Uterus (tissue), 2 donors: ENCODE results near the gene GOLPH3.

Experiments used
- POLR2A ChIP-seq, 2 donors: fragments of 450-650 bp; IDR thresholded peaks; one replicate each; pipeline ENCODE4 v1.6.1; 2016; ENCODE audit warnings: antibody characterized with exemption in 2 of 2, mild to moderate bottlenecking in 1 of 2, moderate library complexity in 1 of 2
- TF ChIP-seq, protein P1 (sequence below), 4 experiments: fragments of 200-600 bp in 2 of 4; fragments of 450-650 bp in 2 of 4; sonication (generic) in 2 of 4; IDR thresholded peaks; one replicate each; pipeline ENCODE4 v1.5.1; 2016 to 2019; ENCODE audit warnings: antibody characterized with exemption in 4 of 4, mild to moderate bottlenecking in 2 of 4, moderate library complexity in 1 of 4

DNA sequence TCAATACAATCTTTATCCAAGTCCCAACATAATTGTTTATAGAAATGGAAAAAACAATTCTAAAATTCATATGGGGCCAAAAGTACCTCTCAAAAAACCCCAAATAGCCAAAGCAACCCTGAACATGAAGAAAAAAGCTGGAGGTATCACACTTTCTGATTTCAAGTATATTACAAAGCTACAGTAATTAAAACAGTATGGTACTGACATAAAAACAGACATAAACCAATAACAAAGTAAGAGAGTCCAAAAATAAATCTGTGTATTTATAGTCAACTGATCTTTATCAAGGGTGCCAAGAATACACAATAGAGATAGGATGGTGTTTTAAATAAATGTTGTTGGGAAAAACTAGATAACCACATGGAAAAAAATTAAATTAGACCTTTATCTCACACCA, 13.6 kb upstream of the GOLPH3 start:
- TF ChIP-seq, protein P1, sequence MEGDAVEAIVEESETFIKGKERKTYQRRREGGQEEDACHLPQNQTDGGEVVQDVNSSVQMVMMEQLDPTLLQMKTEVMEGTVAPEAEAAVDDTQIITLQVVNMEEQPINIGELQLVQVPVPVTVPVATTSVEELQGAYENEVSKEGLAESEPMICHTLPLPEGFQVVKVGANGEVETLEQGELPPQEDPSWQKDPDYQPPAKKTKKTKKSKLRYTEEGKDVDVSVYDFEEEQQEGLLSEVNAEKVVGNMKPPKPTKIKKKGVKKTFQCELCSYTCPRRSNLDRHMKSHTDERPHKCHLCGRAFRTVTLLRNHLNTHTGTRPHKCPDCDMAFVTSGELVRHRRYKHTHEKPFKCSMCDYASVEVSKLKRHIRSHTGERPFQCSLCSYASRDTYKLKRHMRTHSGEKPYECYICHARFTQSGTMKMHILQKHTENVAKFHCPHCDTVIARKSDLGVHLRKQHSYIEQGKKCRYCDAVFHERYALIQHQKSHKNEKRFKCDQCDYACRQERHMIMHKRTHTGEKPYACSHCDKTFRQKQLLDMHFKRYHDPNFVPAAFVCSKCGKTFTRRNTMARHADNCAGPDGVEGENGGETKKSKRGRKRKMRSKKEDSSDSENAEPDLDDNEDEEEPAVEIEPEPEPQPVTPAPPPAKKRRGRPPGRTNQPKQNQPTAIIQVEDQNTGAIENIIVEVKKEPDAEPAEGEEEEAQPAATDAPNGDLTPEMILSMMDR (IDR thresholded peaks at IDR 0.05): no peak
- no peak for TF ChIP-seq POLR2A (IDR thresholded peaks at IDR 0.05)
